Esophagus muscularis mucosa (tissue), 4 donors: Measurements from ENCODE around the gene MPZ. TPM values are rescaled to one million over a fixed set of nuclear protein-coding genes. Genes with fewer than 3 reads are reported as not detected.

Experiments used
- DNase-seq: peaks from one replicate; pipeline ENCODE4 v3.0.0-alpha.2; 2017; ENCODE audit errors: extremely low spot score
- H3K27ac ChIP-seq, 4 donors: fragments of 200-600 bp; sonication (generic); replicated peaks in 1 of 4; 1 replicate in 3 of 4; 2 replicates in 1 of 4; pipeline ENCODE4 v1.5.1; 2016 to 2019; ENCODE audit warnings: mild to moderate bottlenecking in 1 of 4
- H3K27me3 ChIP-seq, 4 donors: fragments of 200-600 bp; sonication (generic); one replicate each; pipeline versions ENCODE4 v1.5.1 to v1.6.0; 2016 to 2019
- H3K36me3 ChIP-seq, 4 donors: fragments of 200-600 bp; sonication (generic); one replicate each; pipeline ENCODE4 v1.5.1; 2016 to 2019
- H3K4me1 ChIP-seq, 4 donors: fragments of 200-600 bp; sonication (generic); one replicate each; pipeline ENCODE4 v1.5.1; 2016 to 2019
- H3K4me3 ChIP-seq, 4 donors: fragments of 200-600 bp; sonication (generic); 1 replicate in 2 of 4; 2 replicates in 2 of 4; pipeline ENCODE4 v1.5.1; 2016 to 2019; ENCODE audit warnings: mild to moderate bottlenecking in 4 of 4, moderate library complexity in 1 of 4
- H3K9me3 ChIP-seq, 4 donors: fragments of 200-600 bp; sonication (generic); 1 replicate in 3 of 4; 2 replicates in 1 of 4; pipeline ENCODE4 v1.5.1; 2016 to 2019
- EP300 ChIP-seq: sonication (generic); formaldehyde crosslinking; IDR thresholded peaks from one replicate; pipeline ENCODE4 v1.6.1; 2017; ENCODE audit warnings: antibody characterized with exemption
- POLR2A ChIP-seq: fragments of 450-650 bp; IDR thresholded peaks from one replicate; pipeline ENCODE4 v1.6.1; 2017; ENCODE audit warnings: antibody characterized with exemption, moderate library complexity, mild to moderate bottlenecking, low read depth
- POLR2AphosphoS5 ChIP-seq, 2 donors: sonication (generic); formaldehyde crosslinking; IDR thresholded peaks; one replicate each; pipeline ENCODE4 v1.6.1; 2017; ENCODE audit warnings: antibody characterized with exemption in 2 of 2
- WGBS: methylation state at CpG from one replicate; pipeline ENCODE4 v1.1.5; 2018; 5-methylcytosine and 5-hydroxymethylcytosine counted together
- intact Hi-C: fragments of 100-400 bp; cut with DNase I; formaldehyde crosslinking; loops from one replicate; pipeline ENCODE4 v1.15.1; 2023
- total RNA-seq, 4 donors: library from RNA; depleted of rRNA; stranded (reverse); fragments of >200 nt; gene quantifications; one replicate each; pipeline versions ENCODE4 v1.1.0 to v1.2.1, GENCODE V29; 2016
- TF ChIP-seq, protein P1 (sequence below), 3 experiments: fragments of 200-600 bp in 2 of 3; fragments of 450-650 bp in 1 of 3; sonication (generic) in 2 of 3; IDR thresholded peaks; one replicate each; pipeline ENCODE4 v1.5.1; 2017 to 2019; ENCODE audit warnings: antibody characterized with exemption in 3 of 3, mild to moderate bottlenecking in 2 of 3, moderate library complexity in 1 of 3

MPZ gene
- total RNA-seq, 4 donors from 2014 or later, result 7.5 to 18.4 (median 17.6) TPM

DNA sequence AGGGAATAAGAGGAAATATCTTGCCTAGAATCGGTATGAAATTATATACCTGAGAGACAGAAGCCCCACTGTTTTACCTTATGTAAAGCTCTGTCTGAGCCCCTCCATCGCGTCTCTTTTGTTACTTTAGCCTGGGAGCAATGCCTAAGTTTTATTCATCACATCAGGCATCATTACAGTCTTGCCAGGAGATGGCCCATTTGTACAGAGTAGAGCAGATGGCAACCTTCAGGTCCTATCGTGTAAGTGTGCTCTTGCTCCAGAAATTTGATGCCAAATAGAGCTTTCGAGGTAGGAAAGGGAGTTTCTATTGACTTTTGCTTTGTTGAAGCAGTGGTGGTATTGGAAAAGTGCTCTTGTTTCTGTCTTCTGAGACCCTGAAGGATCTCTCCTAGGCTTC is 33.1 kb upstream of the MPZ start:
- 85% methylated on average over 5 of the region's 5 CpGs for WGBS
- H3K27me3 ChIP-seq, result no peaks in the 10 kb centered on the region
- no peak overlapping the region for H3K4me3 ChIP-seq
- peaks cover 17 to 88% (median 74%) of the 10 kb centered on the region in 4 donors for H3K36me3 ChIP-seq
- intact Hi-C loops, result no loop called here
- no peaks in the 10 kb centered on the region for H3K4me1 ChIP-seq
- DNase-seq, result no peak
- H3K9me3 ChIP-seq, result no peaks in the 10 kb centered on the region
- H3K27ac ChIP-seq, result no peak overlapping the region
- TF ChIP-seq, protein P1, sequence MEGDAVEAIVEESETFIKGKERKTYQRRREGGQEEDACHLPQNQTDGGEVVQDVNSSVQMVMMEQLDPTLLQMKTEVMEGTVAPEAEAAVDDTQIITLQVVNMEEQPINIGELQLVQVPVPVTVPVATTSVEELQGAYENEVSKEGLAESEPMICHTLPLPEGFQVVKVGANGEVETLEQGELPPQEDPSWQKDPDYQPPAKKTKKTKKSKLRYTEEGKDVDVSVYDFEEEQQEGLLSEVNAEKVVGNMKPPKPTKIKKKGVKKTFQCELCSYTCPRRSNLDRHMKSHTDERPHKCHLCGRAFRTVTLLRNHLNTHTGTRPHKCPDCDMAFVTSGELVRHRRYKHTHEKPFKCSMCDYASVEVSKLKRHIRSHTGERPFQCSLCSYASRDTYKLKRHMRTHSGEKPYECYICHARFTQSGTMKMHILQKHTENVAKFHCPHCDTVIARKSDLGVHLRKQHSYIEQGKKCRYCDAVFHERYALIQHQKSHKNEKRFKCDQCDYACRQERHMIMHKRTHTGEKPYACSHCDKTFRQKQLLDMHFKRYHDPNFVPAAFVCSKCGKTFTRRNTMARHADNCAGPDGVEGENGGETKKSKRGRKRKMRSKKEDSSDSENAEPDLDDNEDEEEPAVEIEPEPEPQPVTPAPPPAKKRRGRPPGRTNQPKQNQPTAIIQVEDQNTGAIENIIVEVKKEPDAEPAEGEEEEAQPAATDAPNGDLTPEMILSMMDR (IDR thresholded peaks at IDR 0.05), result no peak
- TF ChIP-seq POLR2AphosphoS5 (IDR thresholded peaks at IDR 0.05) (no peak), EP300 (no peak), POLR2A (no peak)

DNA sequence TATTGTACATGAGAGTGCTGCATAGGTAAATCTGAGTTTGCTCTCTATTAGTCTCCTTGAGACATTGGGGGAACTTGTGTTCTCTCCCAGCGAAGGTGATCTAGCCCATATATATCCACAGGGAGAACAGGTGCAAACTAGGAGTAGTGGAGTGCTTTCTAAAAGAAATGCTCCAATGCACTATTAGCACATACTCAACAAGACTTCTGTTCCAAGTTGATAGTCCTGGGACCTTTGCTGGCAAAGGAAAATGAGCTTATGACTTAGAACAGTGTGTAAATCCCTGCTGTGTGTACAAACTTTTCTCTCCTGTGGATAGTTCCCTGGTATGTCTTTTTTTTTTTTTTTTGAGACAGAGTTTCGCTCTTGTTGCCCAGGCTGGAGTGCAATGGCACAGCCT is 32.4 kb upstream of the MPZ start:
- Histone ChIP-seq H3K36me3 (peaks cover 17 to 89% (median 71%) of the 10 kb centered on the region in 4 donors), H3K4me1 (no peaks in the 10 kb centered on the region), H3K27me3 (no peaks in the 10 kb centered on the region), H3K9me3 (no peaks in the 10 kb centered on the region), H3K4me3 (no peak overlapping the region), H3K27ac (no peak overlapping the region)
- WGBS, result 93% methylated on average over 2 of the region's 2 CpGs
- DNase-seq, result no peak
- no peak for TF ChIP-seq POLR2A
- no peak for TF ChIP-seq POLR2AphosphoS5 (IDR thresholded peaks at IDR 0.05)
- TF ChIP-seq, protein P1 (IDR thresholded peaks at IDR 0.05), result no peak
- TF ChIP-seq EP300, result no peak
- intact Hi-C loops, result no loop called here

GRCh38 chr1:161335796-161336195 is 26.0 kb upstream of the MPZ start:
- 85% methylated on average over 3 of the region's 3 CpGs for WGBS
- TF ChIP-seq EP300 (no peak), POLR2AphosphoS5 (IDR thresholded peaks at IDR 0.05) (no peak), POLR2A (no peak)
- TF ChIP-seq, protein P1 (IDR thresholded peaks at IDR 0.05), result no peak
- Histone ChIP-seq H3K9me3 (no peaks in the 10 kb centered on the region), H3K4me1 (peaks cover 0 to 16% (median 4%) of the 10 kb centered on the region in 4 donors), H3K27me3 (no peaks in the 10 kb centered on the region), H3K4me3 (no peak overlapping the region), H3K27ac (no peak overlapping the region), H3K36me3 (peaks cover 43 to 91% (median 72%) of the 10 kb centered on the region in 4 donors)
- DNase-seq, result no peak
- intact Hi-C loops, result no loop called here

DNA sequence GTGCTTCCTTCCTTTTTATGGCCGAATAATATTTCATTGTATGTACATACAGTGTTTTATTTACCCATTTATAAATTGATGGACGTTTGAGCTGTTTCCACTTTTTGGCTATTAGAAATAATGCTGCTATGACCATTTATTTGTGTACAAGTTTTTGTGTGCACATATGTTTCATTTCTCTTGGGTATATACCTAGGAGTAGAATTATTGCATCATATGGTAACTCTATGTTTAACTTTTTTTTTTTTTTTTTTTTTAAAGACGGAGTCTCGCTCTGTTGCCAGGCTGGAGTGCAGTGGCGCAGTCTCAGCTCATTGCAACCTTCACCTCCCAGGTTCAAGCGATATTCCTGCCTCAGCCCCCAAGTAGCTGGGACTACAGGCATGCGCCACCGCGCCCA is 23.4 kb upstream of the MPZ start:
- no peaks in the 10 kb centered on the region for H3K9me3 ChIP-seq
- H3K27ac ChIP-seq, result no peak overlapping the region
- no peaks in the 10 kb centered on the region for H3K27me3 ChIP-seq
- intact Hi-C loops, result no loop called here
- peaks cover 0 to 16% (median 4%) of the 10 kb centered on the region in 4 donors for H3K4me1 ChIP-seq
- WGBS, result 97% methylated on average over 9 of the region's 9 CpGs
- H3K4me3 ChIP-seq, result no peak overlapping the region
- DNase-seq, result no peak
- no peak for TF ChIP-seq EP300
- no peak for TF ChIP-seq POLR2A
- no peak for TF ChIP-seq POLR2AphosphoS5 (IDR thresholded peaks at IDR 0.05)
- TF ChIP-seq, protein P1 (IDR thresholded peaks at IDR 0.05), result no peak
- H3K36me3 ChIP-seq, result peaks cover 63 to 96% (median 81%) of the 10 kb centered on the region in 4 donors

DNA sequence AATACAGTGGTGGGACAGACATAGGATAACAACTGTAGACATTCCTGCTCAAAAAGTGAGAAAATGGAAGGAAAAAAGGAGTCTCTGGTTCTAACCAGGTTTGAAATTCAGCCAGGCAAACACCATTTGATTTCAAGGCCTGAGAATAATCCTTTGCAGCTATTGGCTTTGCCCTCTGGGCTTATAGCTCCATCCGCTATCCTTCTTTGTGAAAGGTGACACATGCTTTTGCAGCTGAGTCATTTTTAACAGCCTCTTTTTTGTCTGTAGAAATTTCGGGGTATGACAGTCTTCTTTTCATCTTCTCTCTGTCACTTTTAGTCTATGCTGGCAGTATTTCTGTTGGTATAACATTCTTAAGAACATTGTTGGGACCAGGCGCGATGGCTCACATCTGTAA is 20.6 kb upstream of the MPZ start:
- WGBS, result 93% methylated on average over 4 of the region's 4 CpGs
- H3K27ac ChIP-seq, result no peak overlapping the region
- H3K36me3 ChIP-seq, result peaks cover 69 to 98% (median 94%) of the 10 kb centered on the region in 4 donors

More for the DNA sequence above, 20.6 kb upstream of the MPZ start:
- Histone ChIP-seq H3K4me3 (no peak overlapping the region), H3K9me3 (no peaks in the 10 kb centered on the region), H3K27me3 (no peaks in the 10 kb centered on the region), H3K4me1 (no peaks in the 10 kb centered on the region)
- no peak for DNase-seq
- intact Hi-C loops, result no loop called here
- no peak for TF ChIP-seq POLR2AphosphoS5 (IDR thresholded peaks at IDR 0.05)
- no peak for TF ChIP-seq EP300
- TF ChIP-seq, protein P1 (IDR thresholded peaks at IDR 0.05), result no peak
- TF ChIP-seq POLR2A, result no peak
